ENCODE results near the gene USP13. TPM values are rescaled to one million over a fixed set of nuclear protein-coding genes. Genes with fewer than 3 reads are reported as not detected.

The USP13 gene
- total RNA-seq, 3 donors from 2014 or later (not counting 1 experiment from before 2014, with no cell fraction given) = 2.4 to 5.6 (median 3.0) TPM

- H3K27me3 Mint-ChIP-seq (ENCODE audit: low read depth in 2 of 2) = no peaks in the 10 kb centered on the region
- Histone ChIP-seq H3K27me3 (ENCODE audit: control insufficient read depth, insufficient read depth, low read length) (no peaks in the 10 kb centered on the region), H3K4me1 (ENCODE audit: control insufficient read depth, insufficient read depth, low read length) (no peaks in the 10 kb centered on the region), H3K36me3 (ENCODE audit: control insufficient read depth, insufficient read depth, low read length) (no peaks in the 10 kb centered on the region), H3K4me3 (ENCODE audit: low read length) (no peak overlapping the region), H3K9me3 (ENCODE audit: control insufficient read depth, insufficient read depth, low read length) (no peaks in the 10 kb centered on the region), H3K27ac (ENCODE audit: low read length) (no peak overlapping the region)
- TF ChIP-seq CTCF (IDR thresholded peaks at IDR 0.05) = no peak
- no peaks in the 10 kb centered on the region for H3K4me1 Mint-ChIP-seq
- WGBS (ENCODE audit: insufficient coverage) = 98% methylated on average over 8 of the region's 8 CpGs
- H3K4me3 Mint-ChIP-seq = no peak overlapping the region
- H3K36me3 Mint-ChIP-seq = no peaks in the 10 kb centered on the region
- ATAC-seq (no peak), DNase-seq (no peak)
- H3K9me3 Mint-ChIP-seq = no peaks in the 10 kb centered on the region
- intact Hi-C loops (cut with micrococcal nuclease) = no loop called here
- no peak overlapping the region for H3K27ac Mint-ChIP-seq
Measured at GRCh38 chr3:179673523-179673922, 20.7 kb downstream of the USP13 start.

GRCh38 chr3:179676081-179676480 is 23.2 kb downstream of the USP13 start:
- Mint-ChIP-seq H3K27ac (no peak overlapping the region), H3K4me3 (no peak overlapping the region), H3K36me3 (no peaks in the 10 kb centered on the region), H3K4me1 (no peaks in the 10 kb centered on the region), H3K27me3 (ENCODE audit: low read depth in 2 of 2) (no peaks in the 10 kb centered on the region), H3K9me3 (no peaks in the 10 kb centered on the region)
- Histone ChIP-seq H3K4me3 (ENCODE audit: low read length) (no peak overlapping the region), H3K36me3 (ENCODE audit: control insufficient read depth, insufficient read depth, low read length) (no peaks in the 10 kb centered on the region), H3K4me1 (ENCODE audit: control insufficient read depth, insufficient read depth, low read length) (no peaks in the 10 kb centered on the region), H3K9me3 (ENCODE audit: control insufficient read depth, insufficient read depth, low read length) (no peaks in the 10 kb centered on the region), H3K27ac (ENCODE audit: low read length) (no peak overlapping the region), H3K27me3 (ENCODE audit: control insufficient read depth, insufficient read depth, low read length) (no peaks in the 10 kb centered on the region)
- 100% methylated on average over 3 of the region's 5 CpGs for whole genome bisulfite sequencing (ENCODE audit: insufficient coverage)
- no peak for TF ChIP-seq CTCF (IDR thresholded peaks at IDR 0.05)
- no peak for DNase-seq
- intact Hi-C loops (cut with micrococcal nuclease) = no loop called here
- ATAC-seq = no peak

GRCh38 chr3:179677884-179678283 is 25.0 kb downstream of the USP13 start:
- H3K4me1 Mint-ChIP-seq = no peaks in the 10 kb centered on the region
- H3K27me3 Mint-ChIP-seq (ENCODE audit: low read depth in 2 of 2) = no peaks in the 10 kb centered on the region
- Histone ChIP-seq H3K9me3 (ENCODE audit: control insufficient read depth, insufficient read depth, low read length) (no peaks in the 10 kb centered on the region), H3K4me3 (ENCODE audit: low read length) (no peak overlapping the region), H3K27ac (ENCODE audit: low read length) (no peak overlapping the region), H3K36me3 (ENCODE audit: control insufficient read depth, insufficient read depth, low read length) (no peaks in the 10 kb centered on the region), H3K4me1 (ENCODE audit: control insufficient read depth, insufficient read depth, low read length) (no peaks in the 10 kb centered on the region), H3K27me3 (ENCODE audit: control insufficient read depth, insufficient read depth, low read length) (no peaks in the 10 kb centered on the region)
- H3K9me3 Mint-ChIP-seq = no peaks in the 10 kb centered on the region
- no peak overlapping the region for H3K4me3 Mint-ChIP-seq
- TF ChIP-seq CTCF (IDR thresholded peaks at IDR 0.05) = no peak
- intact Hi-C loops (cut with micrococcal nuclease) = no loop called here
- no peaks in the 10 kb centered on the region for H3K36me3 Mint-ChIP-seq
- ATAC-seq (no peak), DNase-seq (no peak)
- WGBS (ENCODE audit: insufficient coverage) = 100% methylated on average over 2 of the region's 2 CpGs
- H3K27ac Mint-ChIP-seq = no peak overlapping the region

- 92% methylated on average over 19 of the region's 21 CpGs for WGBS (ENCODE audit: insufficient coverage)
- no peaks in the 10 kb centered on the region for H3K36me3 ChIP-seq (ENCODE audit: control insufficient read depth, insufficient read depth, low read length)
- DNase-seq (no peak), ATAC-seq (no peak)
- no peaks in the 10 kb centered on the region for H3K27me3 Mint-ChIP-seq (ENCODE audit: low read depth in 2 of 2)
- TF ChIP-seq CTCF (IDR thresholded peaks at IDR 0.05) = no peak
- no peaks in the 10 kb centered on the region for H3K9me3 Mint-ChIP-seq
- H3K27ac Mint-ChIP-seq = no peak overlapping the region
- H3K4me3 Mint-ChIP-seq = no peak overlapping the region
- no peaks in the 10 kb centered on the region for H3K4me1 Mint-ChIP-seq
- H3K27ac ChIP-seq (ENCODE audit: low read length) = no peak overlapping the region
- intact Hi-C loops (cut with micrococcal nuclease) = no loop called here
- H3K4me1 ChIP-seq (ENCODE audit: control insufficient read depth, insufficient read depth, low read length) = no peaks in the 10 kb centered on the region
- H3K9me3 ChIP-seq (ENCODE audit: control insufficient read depth, insufficient read depth, low read length) = no peaks in the 10 kb centered on the region
- H3K27me3 ChIP-seq (ENCODE audit: control insufficient read depth, insufficient read depth, low read length) = no peaks in the 10 kb centered on the region
- H3K4me3 ChIP-seq (ENCODE audit: low read length) = no peak overlapping the region
- H3K36me3 Mint-ChIP-seq = no peaks in the 10 kb centered on the region
Measured at GRCh38 chr3:179681492-179682263, 28.8 kb downstream of the USP13 start.
